GM10248 (cell line): ENCODE measurements around the gene FMR1.

Source experiments
- CTCF ChIA-PET: fragments of 300-600 bp; sonication (Branson Sonifier 250); formaldehyde crosslinking; extraction: SDS; loops from one replicate; lab custom pipeline; 2021; ENCODE audit warnings: antibody characterized with exemption; lab: Yijun Ruan, JAX
- POLR2A ChIA-PET: fragments of 350-650 bp; sonication (Branson Sonifier 250); formaldehyde crosslinking; extraction: SDS; loops from one replicate; lab custom pipeline; 2020; ENCODE audit warnings: antibody characterized with exemption; lab: Yijun Ruan, JAX
- DNase-seq: peaks from one replicate; pipeline ENCODE4 v3.0.0; 2012; ENCODE audit errors: extremely low spot score
- CTCF ChIP-seq: IDR thresholded peaks from 2 replicates; pipeline ENCODE4 v1.5.1; 2012; ENCODE audit warnings: mild to moderate bottlenecking, low read depth; ENCODE audit errors: extremely low read depth, missing control alignments, control extremely low read depth

The FMR1 gene

GRCh38 chrX:147981038-147981752, 69.5 kb downstream of the FMR1 start, which contains the start of gene FMR1NB:
TSS of gene FMR1NB (plus strand) at chrX:147981337. CDS start at chrX:147981403, 66 bp downstream.
- TF ChIP-seq CTCF = no peak
- CTCF ChIA-PET = no interaction called here
- POLR2A ChIA-PET = no interaction called here
- no peak for DNase-seq
